ENCODE results near the gene PARG.
"Not testable (repeated sequence)": the region's sequence is repeated elsewhere in the genome, so short reads cannot be mapped to it uniquely, and the experiment has no call there.

- TF ChIP-seq EZH2, CTCF (IDR thresholded peaks at IDR 0.05): not testable (repeated sequence)
These were observed 35.9 kb upstream of the PARG start for GRCh38 chr10:49977756-49978155.

Data from neural progenitor cell (in vitro differentiated cells).